RPMI7951 (cell line): ENCODE measurements around the gene CENPO. TPM values are rescaled to one million over a fixed set of nuclear protein-coding genes. Genes with fewer than 3 reads are reported as not detected.

Experiments used
- DNase-seq: peaks from one replicate; pipeline ENCODE4 v3.0.0-alpha.2; 2012; ENCODE audit warnings: low read depth
- total RNA-seq: library from RNA; depleted of rRNA; stranded (reverse); fragments of >200 nt; shearing (Covaris generic); gene quantifications from 2 replicates; pipeline ENCODE4 v1.2.3, GENCODE V29; 2014

Gene CENPO
- total RNA-seq, 1 experiment from 2014 or later, result 44.9 TPM

GRCh38 chr2:24837996-24838513 is 44.8 kb downstream of the CENPO start:
- DNase-seq, result no peak

- no peak for DNase-seq
Measured at GRCh38 chr2:24838541-24838940, 45.3 kb downstream of the CENPO start.

GRCh38 chr2:24839729-24840128 is 46.5 kb downstream of the CENPO start:
- no peak for DNase-seq

- no peak for DNase-seq
Measured at GRCh38 chr2:24840164-24840869, 47.1 kb downstream of the CENPO start.

- DNase-seq, result no peak
Measured at GRCh38 chr2:24840962-24841945, 48.0 kb downstream of the CENPO start.

GRCh38 chr2:24842081-24843050 is 49.1 kb downstream of the CENPO start:
- no peak for DNase-seq

- no peak for DNase-seq
Measured at GRCh38 chr2:24843330-24843860, 50.2 kb downstream of the CENPO start.

GRCh38 chr2:24844023-24844685 is 50.9 kb downstream of the CENPO start:
- no peak for DNase-seq

- DNase-seq, result no peak
Measured at GRCh38 chr2:24845691-24846090, 52.5 kb downstream of the CENPO start.

- no peak for DNase-seq
Measured at GRCh38 chr2:24850944-24851343, 57.7 kb downstream of the CENPO start.

- DNase-seq, result no peak
Measured at GRCh38 chr2:24852026-24852425, 58.8 kb downstream of the CENPO start.

- no peak for DNase-seq
Measured at GRCh38 chr2:24852431-24853020, 59.3 kb downstream of the CENPO start.

- no peak for DNase-seq
Measured at GRCh38 chr2:24853046-24853445, 59.8 kb downstream of the CENPO start.

- no peak for DNase-seq
Measured at GRCh38 chr2:24853996-24854395, 60.8 kb downstream of the CENPO start.

- DNase-seq, result no peak
Measured at GRCh38 chr2:24855022-24855622, 61.9 kb downstream of the CENPO start.

GRCh38 chr2:24855726-24856125 is 62.5 kb downstream of the CENPO start:
- peak; percentile 90 for DNase-seq

GRCh38 chr2:24856791-24857211 is 63.6 kb downstream of the CENPO start:
- DNase-seq, result no peak

GRCh38 chr2:24857746-24858145 is 64.5 kb downstream of the CENPO start:
- DNase-seq, result no peak

GRCh38 chr2:24858996-24859395 is 65.8 kb downstream of the CENPO start:
- DNase-seq, result no peak
